Duodenal mucosa (tissue), 2 donors: ENCODE results near the gene YPEL2.
A peak's percentile ranks its signal among the peaks of the same experiment; 100 is the strongest.
"Not testable (repeated sequence)": the region's sequence is repeated elsewhere in the genome, so short reads cannot be mapped to it uniquely, and the experiment has no call there.

Source experiments
- H3K27ac ChIP-seq: one replicate; pipeline ENCODE4 v1.7.0; 2013; ENCODE audit warnings: low read depth, low read length
- H3K27me3 ChIP-seq, 2 donors: one replicate each; pipeline ENCODE4 v1.7.0; 2013; ENCODE audit warnings: low read length in 2 of 2, control low read depth in 1 of 2; ENCODE audit not compliant: insufficient read depth in 2 of 2, control insufficient read depth in 1 of 2
- H3K36me3 ChIP-seq, 2 donors: one replicate each; pipeline ENCODE4 v1.7.0; 2013; ENCODE audit warnings: low read length in 2 of 2, control low read depth in 1 of 2; ENCODE audit not compliant: insufficient read depth in 2 of 2, control insufficient read depth in 1 of 2
- H3K4me1 ChIP-seq, 2 donors: one replicate each; pipeline ENCODE4 v1.7.0; 2013; ENCODE audit warnings: low read length in 2 of 2, control low read depth in 1 of 2; ENCODE audit not compliant: insufficient read depth in 2 of 2, control insufficient read depth in 1 of 2
- H3K4me3 ChIP-seq, 2 donors: one replicate each; pipeline ENCODE4 v1.7.0; 2013; ENCODE audit warnings: low read length in 2 of 2, low read depth in 1 of 2
- H3K9ac ChIP-seq, 2 donors: one replicate each; pipeline ENCODE4 v1.7.0; 2013; ENCODE audit warnings: low read length in 2 of 2, low read depth in 1 of 2
- H3K9me3 ChIP-seq, 2 donors: one replicate each; pipeline ENCODE4 v1.7.0; 2013; ENCODE audit warnings: low read length in 2 of 2, control low read depth in 1 of 2; ENCODE audit not compliant: control insufficient read depth in 1 of 2

The YPEL2 gene, protein sequence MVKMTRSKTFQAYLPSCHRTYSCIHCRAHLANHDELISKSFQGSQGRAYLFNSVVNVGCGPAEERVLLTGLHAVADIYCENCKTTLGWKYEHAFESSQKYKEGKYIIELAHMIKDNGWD

DNA sequence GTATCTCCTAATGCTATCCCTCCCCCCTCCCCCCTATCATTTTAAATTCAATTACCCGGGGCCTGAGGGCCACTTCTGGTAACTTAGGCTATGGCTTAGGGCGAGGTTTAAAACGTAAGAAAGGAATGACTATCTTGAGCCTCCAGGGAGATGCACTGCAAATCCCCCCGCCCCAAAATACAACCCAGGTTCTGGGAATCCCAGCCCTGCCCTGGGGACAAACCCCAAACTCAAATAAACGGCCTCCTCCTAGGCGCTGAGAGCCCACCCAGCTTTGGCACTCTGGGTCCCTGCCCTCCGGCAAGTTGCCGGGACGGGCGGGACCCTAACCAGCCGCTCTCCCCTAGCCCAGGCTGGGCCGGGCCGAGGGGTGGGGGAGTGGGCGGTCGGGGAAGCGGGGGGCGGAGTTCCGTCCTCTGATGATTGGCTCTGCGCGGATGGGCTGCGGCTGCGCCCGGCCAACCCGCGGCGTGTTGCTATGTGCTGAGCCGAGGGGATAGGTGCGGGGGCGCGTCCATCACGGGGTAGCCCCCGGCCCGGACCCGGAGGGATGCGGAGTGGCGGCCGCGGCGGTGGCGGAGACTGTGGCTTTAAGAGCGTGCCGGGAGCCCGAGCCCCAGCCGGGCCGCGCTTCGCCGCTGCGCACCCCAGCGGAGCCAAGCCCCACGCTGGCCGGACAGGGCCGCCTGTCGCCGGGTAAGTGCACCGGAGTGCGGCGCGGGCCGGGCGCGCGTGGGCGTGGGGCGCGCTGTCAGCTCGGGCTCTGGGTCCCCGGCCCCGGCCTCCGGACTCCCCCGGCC is at the start of gene YPEL2:
Gene YPEL2 (plus strand): TSS at position 527 of the 800 bp plus-strand sequence. CDS start 21,755 bp downstream, outside the sequence.
- H3K4me1 ChIP-seq, result peaks cover 41 to 58% of the 10 kb centered on the region in 2 donors
- H3K4me3 ChIP-seq, result peak within 1 kb of the TSS; percentile 85 to 87
- no peaks in the 10 kb centered on the region for H3K27me3 ChIP-seq
- peak within 1 kb of the TSS; percentile 71 to 83 for H3K9ac ChIP-seq
- no peaks in the 10 kb centered on the region for H3K36me3 ChIP-seq
- H3K9me3 ChIP-seq, result no peaks in the 10 kb centered on the region
- peak within 1 kb of the TSS; percentile 94 for H3K27ac ChIP-seq

DNA sequence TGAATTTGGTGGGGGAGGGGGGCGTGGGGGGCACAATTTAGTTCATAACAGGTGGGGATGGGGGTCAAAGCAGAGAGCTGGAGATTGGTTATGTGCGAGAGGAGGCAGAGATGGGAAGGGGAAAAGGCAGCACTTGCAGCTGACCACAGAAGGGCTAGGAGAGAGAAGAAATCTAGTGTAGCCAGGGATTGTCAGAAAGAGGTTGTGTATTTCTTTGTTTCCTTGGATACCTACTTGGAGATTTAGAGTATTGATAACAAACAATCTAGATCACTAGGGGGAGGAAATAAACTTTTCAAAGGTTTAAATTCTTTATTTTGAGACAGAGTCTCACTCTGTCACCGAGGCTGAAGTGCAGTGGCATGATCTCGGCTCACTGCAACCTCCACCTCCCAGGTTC is 47.1 kb upstream of the YPEL2 start:
- H3K36me3 ChIP-seq, result no peaks in the 10 kb centered on the region
- no peaks in the 10 kb centered on the region for H3K27me3 ChIP-seq
- H3K9me3 ChIP-seq, result no peaks in the 10 kb centered on the region
- no peak overlapping the region for H3K4me3 ChIP-seq
- H3K9ac ChIP-seq, result no peak overlapping the region
- H3K27ac ChIP-seq, result no peak overlapping the region
- H3K4me1 ChIP-seq, result peaks cover 0 to under 1% of the 10 kb centered on the region in 2 donors

DNA sequence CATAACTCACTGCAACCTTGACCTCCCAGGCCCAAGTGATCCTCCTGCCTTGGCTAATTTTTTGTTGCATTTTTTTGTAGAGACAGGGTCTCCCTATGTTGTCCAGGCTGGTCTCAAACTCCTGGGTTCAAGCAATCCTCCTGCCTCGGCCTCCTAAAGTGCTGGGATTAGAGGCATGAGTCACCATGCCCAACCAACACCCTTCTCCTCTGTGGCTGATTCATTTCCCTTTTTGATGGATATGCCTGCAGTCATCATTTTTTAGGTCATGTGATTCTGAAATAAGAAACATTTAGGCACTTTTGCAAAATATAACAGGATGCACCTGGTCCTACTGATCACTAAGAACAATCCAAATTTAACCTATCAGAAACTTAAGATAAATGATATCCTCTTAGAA is 44.0 kb upstream of the YPEL2 start:
- H3K9ac ChIP-seq, result no peak overlapping the region
- no peaks in the 10 kb centered on the region for H3K9me3 ChIP-seq
- H3K27ac ChIP-seq, result no peak overlapping the region
- H3K36me3 ChIP-seq, result no peaks in the 10 kb centered on the region
- no peak overlapping the region for H3K4me3 ChIP-seq
- H3K4me1 ChIP-seq, result peaks cover 11 to 20% of the 10 kb centered on the region in 2 donors
- H3K27me3 ChIP-seq, result no peaks in the 10 kb centered on the region

DNA sequence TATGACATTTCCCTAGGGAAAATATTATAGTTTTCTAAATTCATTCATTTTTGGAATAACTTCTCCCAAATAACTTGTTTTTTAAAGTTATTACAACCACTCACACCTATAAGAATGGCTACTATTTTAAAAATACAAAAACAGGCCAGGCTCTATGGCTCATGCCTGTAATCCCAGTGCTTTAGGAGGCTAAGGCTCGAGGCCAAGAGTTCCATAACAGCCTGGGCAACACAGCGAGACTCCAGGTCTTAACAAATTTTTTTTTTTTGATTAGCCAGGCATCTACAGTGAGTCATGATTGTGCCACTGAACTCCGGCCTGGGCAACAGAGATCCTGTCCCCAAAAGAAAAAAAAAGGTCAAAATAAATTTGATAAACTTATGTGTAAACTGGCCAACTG is 43.6 kb upstream of the YPEL2 start:
- H3K9me3 ChIP-seq, result no peaks in the 10 kb centered on the region
- no peak overlapping the region for H3K4me3 ChIP-seq
- no peaks in the 10 kb centered on the region for H3K27me3 ChIP-seq
- no peaks in the 10 kb centered on the region for H3K36me3 ChIP-seq
- no peak overlapping the region for H3K27ac ChIP-seq
- peaks cover 11 to 20% of the 10 kb centered on the region in 2 donors for H3K4me1 ChIP-seq
- no peak overlapping the region for H3K9ac ChIP-seq

DNA sequence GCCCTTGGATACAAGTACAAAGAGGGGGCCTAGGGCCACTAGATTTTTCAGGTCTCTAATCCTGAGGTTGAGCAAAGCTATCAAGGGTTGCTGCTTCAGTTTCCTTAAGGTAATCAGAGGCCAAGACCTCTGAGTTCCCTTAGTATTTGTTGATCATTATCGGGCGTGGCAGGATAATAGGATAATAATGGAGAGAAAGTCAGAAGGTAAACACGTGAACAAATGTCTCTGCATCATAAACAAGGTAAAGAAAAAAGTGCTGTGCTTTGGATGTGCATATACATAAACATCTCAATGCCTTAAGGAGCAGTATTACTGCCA is 41.5 kb upstream of the YPEL2 start:
- H3K9ac ChIP-seq, result no peak overlapping the region
- peaks cover 11 to 20% of the 10 kb centered on the region in 2 donors for H3K4me1 ChIP-seq
- H3K27me3 ChIP-seq, result no peaks in the 10 kb centered on the region
- no peak overlapping the region for H3K4me3 ChIP-seq
- no peaks in the 10 kb centered on the region for H3K9me3 ChIP-seq
- no peak overlapping the region for H3K27ac ChIP-seq
- no peaks in the 10 kb centered on the region for H3K36me3 ChIP-seq

DNA sequence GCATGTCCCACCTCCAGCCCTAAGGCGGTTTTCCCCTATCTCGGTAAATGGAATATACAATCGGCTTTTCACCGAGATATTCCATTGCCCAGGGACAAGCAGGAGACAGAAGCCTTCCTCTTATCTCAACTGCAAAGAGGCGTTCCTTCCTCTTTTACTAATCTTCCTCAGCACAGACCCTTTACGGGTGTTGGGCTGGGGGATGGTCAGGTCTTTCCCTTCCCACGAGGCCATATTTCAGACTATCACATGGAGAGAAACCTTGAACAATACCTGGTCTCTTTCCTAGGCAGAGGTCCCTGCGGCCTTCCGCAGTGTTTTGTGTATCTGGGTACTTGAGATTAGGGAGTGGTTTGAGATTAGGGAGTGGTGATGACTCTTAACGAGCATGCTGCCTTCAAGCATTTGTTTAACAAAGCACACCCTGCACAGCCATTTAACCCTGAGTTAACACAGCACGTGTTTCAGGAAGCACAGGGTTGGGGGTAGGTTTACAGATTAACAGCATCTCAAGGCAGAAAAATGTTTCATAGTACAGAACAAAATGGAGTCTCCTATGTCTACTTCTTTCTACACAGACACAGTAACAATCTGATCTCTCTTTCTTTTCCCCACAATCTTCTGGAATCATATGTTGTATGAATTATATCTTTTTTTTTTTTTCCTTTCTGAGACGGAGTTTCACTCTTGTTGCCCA is 41.0 kb upstream of the YPEL2 start:
- not testable (repeated sequence) for H3K27me3 ChIP-seq, H3K27ac ChIP-seq, H3K4me3 ChIP-seq, H3K9ac ChIP-seq, H3K36me3 ChIP-seq, H3K9me3 ChIP-seq
- peaks cover 11 to 20% of the 10 kb centered on the region in 2 donors for H3K4me1 ChIP-seq

DNA sequence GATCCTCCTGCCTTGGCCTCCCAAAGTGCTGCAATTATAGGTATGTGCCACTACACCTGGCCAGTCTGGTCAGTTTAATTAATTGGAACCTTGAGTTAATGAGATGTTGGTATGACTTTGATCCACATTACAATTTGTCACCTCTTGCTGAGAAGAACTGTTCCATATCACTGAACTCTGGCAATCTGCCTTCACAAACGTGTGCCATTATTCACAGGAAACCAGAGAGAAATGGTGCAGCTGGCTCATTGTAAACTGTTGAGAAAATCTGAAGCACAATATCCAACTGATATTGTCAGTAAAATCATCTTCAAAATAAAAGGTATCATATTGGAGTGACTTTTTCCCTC is 39.3 kb upstream of the YPEL2 start:
- Histone ChIP-seq H3K27me3 (no peaks in the 10 kb centered on the region), H3K36me3 (no peaks in the 10 kb centered on the region), H3K9ac (no peak overlapping the region), H3K27ac (no peak overlapping the region), H3K9me3 (no peaks in the 10 kb centered on the region), H3K4me1 (peaks cover 23 to 25% of the 10 kb centered on the region in 2 donors), H3K4me3 (no peak overlapping the region)

DNA sequence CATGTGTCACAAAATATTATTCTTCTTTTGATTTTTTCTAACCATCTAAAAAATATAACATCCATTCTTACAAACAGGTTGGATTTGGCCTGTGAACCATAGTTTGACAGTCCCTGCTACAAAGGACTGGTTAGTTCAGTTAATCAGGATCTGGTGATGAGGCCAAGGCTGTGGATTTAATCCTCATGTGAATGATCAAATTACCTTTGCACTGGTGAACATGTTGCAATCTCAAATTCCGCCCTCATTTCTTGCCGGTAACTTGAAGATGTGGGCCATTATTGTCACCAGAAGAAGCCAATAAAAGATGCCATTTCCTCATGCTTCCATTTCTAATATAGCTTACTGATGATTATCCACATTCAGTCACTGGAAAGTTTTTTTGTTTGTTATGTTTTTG is 35.3 kb upstream of the YPEL2 start:
- peaks cover 18 to 30% of the 10 kb centered on the region in 2 donors for H3K4me1 ChIP-seq
- H3K27ac ChIP-seq, result no peak overlapping the region
- no peak overlapping the region for H3K9ac ChIP-seq
- no peak overlapping the region for H3K4me3 ChIP-seq
- no peaks in the 10 kb centered on the region for H3K9me3 ChIP-seq
- H3K27me3 ChIP-seq, result no peaks in the 10 kb centered on the region
- no peaks in the 10 kb centered on the region for H3K36me3 ChIP-seq

DNA sequence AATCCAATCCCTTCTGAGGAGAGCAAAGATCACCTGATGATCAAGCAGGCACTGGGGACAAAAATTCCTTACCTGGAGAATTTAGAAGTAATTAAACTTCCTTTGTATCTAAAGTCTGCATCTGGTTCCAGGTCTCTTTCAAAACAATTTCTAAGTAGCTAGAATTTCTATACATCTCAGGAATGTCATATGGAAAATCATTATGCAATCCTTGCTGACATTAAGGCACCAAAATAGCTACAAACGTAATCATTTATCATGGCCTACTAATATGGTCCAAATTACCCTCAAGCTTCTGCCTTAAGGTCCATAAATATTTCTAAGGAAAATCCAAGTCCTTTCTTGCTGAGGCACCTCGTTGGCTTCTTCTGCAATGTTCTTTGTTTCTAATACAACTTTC is 32.9 kb upstream of the YPEL2 start:
- H3K4me1 ChIP-seq, result peaks cover 14 to 24% of the 10 kb centered on the region in 2 donors
- no peaks in the 10 kb centered on the region for H3K36me3 ChIP-seq
- no peaks in the 10 kb centered on the region for H3K9me3 ChIP-seq
- H3K27ac ChIP-seq, result no peak overlapping the region
- H3K9ac ChIP-seq, result no peak overlapping the region
- no peaks in the 10 kb centered on the region for H3K27me3 ChIP-seq
- no peak overlapping the region for H3K4me3 ChIP-seq

DNA sequence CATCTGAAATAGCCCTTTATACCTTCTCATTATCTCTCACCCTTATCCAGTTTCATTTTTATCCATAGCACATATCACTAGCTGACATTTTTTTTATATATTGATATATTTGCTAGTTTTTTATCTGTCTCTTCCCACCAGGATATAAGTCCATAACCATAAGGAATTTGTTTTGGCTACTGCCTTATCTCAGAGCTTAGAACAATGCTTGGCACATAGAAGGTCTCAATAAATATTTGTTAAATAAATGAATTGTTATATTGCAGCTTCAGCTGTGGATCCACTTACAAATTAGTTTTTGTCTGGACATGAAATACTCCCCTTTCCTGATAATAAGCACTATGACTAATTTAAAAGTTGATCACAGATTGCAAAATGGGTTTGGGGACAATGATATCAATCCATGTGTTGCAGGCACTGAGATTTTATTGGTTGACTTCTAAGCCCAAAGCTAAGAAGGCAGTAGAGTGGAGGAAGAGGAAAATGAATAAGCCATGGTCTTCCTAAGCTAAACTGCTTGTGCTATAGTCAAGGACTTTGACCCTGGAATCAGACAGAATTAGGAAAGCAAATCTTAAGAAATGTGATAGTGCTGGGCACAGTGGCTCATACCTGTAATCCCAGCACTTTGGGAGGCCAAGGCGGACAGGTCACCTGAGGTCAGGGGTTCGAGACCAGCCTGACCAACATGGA is 31.9 kb upstream of the YPEL2 start:
- Histone ChIP-seq H3K36me3 (no peaks in the 10 kb centered on the region), H3K27me3 (no peaks in the 10 kb centered on the region), H3K4me1 (peaks cover 18 to 24% of the 10 kb centered on the region in 2 donors), H3K4me3 (no peak overlapping the region), H3K9ac (no peak overlapping the region), H3K27ac (no peak overlapping the region), H3K9me3 (no peaks in the 10 kb centered on the region)
